ENCODE measurements around the gene SNX25.
"Not testable (repeated sequence)": the region's sequence is repeated elsewhere in the genome, so short reads cannot be mapped to it uniquely, and the experiment has no call there.

SNX25 gene

DNA sequence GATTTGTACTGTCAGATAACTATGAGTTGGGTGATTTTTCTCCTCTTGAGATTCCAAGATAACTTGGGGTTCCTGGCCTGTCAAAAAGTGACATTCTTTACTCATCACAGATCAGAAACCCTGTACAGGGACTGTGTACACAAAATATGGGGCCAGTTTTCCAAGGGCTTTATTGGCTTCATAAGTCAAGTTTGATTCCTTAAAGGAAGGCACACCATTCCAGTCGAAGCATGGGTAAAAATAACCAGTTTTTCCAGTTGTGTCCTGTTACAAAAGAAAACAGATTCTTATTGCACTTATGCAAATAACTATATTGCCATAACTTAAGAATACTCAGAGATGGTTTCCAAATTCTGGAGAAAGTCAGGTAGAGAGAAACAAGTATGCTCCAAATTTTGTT lies 116.3 kb downstream of the SNX25 start:
- H3K9ac ChIP-seq (ENCODE audit: low read length); H3K9me3 ChIP-seq (ENCODE audit: control insufficient read depth, low read length); H3K27me3 ChIP-seq (ENCODE audit: control insufficient read depth, insufficient read depth, low read length); H3K4me1 ChIP-seq (ENCODE audit: control insufficient read depth, insufficient read depth, low read length); H3K4me3 ChIP-seq (ENCODE audit: low read length); H3K36me3 ChIP-seq (ENCODE audit: control insufficient read depth, insufficient read depth, low read length): not testable (repeated sequence)

GRCh38 chr4:185328586-185328985 lies 119.2 kb downstream of the SNX25 start:
- Histone ChIP-seq H3K27me3 (ENCODE audit: control insufficient read depth, insufficient read depth, low read length) (no peaks in the 10 kb centered on the region), H3K9me3 (ENCODE audit: control insufficient read depth, low read length) (no peaks in the 10 kb centered on the region)

GRCh38 chr4:185329879-185330510 lies 120.6 kb downstream of the SNX25 start:
- not testable (repeated sequence) for H3K36me3 ChIP-seq (ENCODE audit: control insufficient read depth, insufficient read depth, low read length); H3K4me3 ChIP-seq (ENCODE audit: low read length); H3K27me3 ChIP-seq (ENCODE audit: control insufficient read depth, insufficient read depth, low read length); H3K9me3 ChIP-seq (ENCODE audit: control insufficient read depth, low read length); H3K9ac ChIP-seq (ENCODE audit: low read length); H3K4me1 ChIP-seq (ENCODE audit: control insufficient read depth, insufficient read depth, low read length)

More at GRCh38 chr4:185328586-185328985, 119.2 kb downstream of the SNX25 start:
- no peaks in the 10 kb centered on the region for H3K36me3 ChIP-seq (ENCODE audit: control insufficient read depth, insufficient read depth, low read length)
- H3K9ac ChIP-seq (ENCODE audit: low read length) = no peak overlapping the region
- no peak overlapping the region for H3K4me3 ChIP-seq (ENCODE audit: low read length)
- H3K4me1 ChIP-seq (ENCODE audit: control insufficient read depth, insufficient read depth, low read length) = no peaks in the 10 kb centered on the region

- no peaks in the 10 kb centered on the region for H3K36me3 ChIP-seq (ENCODE audit: control insufficient read depth, insufficient read depth, low read length)
- no peaks in the 10 kb centered on the region for H3K4me1 ChIP-seq (ENCODE audit: control insufficient read depth, insufficient read depth, low read length)
- no peaks in the 10 kb centered on the region for H3K9me3 ChIP-seq (ENCODE audit: control insufficient read depth, low read length)
- H3K4me3 ChIP-seq (ENCODE audit: low read length) = no peak overlapping the region
- H3K9ac ChIP-seq (ENCODE audit: low read length) = no peak overlapping the region
- H3K27me3 ChIP-seq (ENCODE audit: control insufficient read depth, insufficient read depth, low read length) = no peaks in the 10 kb centered on the region
Measured at GRCh38 chr4:185332575-185333464, 123.4 kb downstream of the SNX25 start.

- Histone ChIP-seq H3K9ac (ENCODE audit: low read length) (no peak overlapping the region), H3K4me3 (ENCODE audit: low read length) (no peak overlapping the region), H3K27me3 (ENCODE audit: control insufficient read depth, insufficient read depth, low read length) (no peaks in the 10 kb centered on the region), H3K9me3 (ENCODE audit: control insufficient read depth, low read length) (no peaks in the 10 kb centered on the region), H3K36me3 (ENCODE audit: control insufficient read depth, insufficient read depth, low read length) (no peaks in the 10 kb centered on the region), H3K4me1 (ENCODE audit: control insufficient read depth, insufficient read depth, low read length) (no peaks in the 10 kb centered on the region)
Measured at GRCh38 chr4:185334326-185334725, 124.9 kb downstream of the SNX25 start.

GRCh38 chr4:185335579-185335978 lies 126.2 kb downstream of the SNX25 start:
- H3K4me3 ChIP-seq (ENCODE audit: low read length) = no peak overlapping the region
- H3K27me3 ChIP-seq (ENCODE audit: control insufficient read depth, insufficient read depth, low read length) = no peaks in the 10 kb centered on the region
- H3K9ac ChIP-seq (ENCODE audit: low read length) = no peak overlapping the region
- no peaks in the 10 kb centered on the region for H3K36me3 ChIP-seq (ENCODE audit: control insufficient read depth, insufficient read depth, low read length)
- H3K9me3 ChIP-seq (ENCODE audit: control insufficient read depth, low read length) = no peaks in the 10 kb centered on the region
- no peaks in the 10 kb centered on the region for H3K4me1 ChIP-seq (ENCODE audit: control insufficient read depth, insufficient read depth, low read length)

DNA sequence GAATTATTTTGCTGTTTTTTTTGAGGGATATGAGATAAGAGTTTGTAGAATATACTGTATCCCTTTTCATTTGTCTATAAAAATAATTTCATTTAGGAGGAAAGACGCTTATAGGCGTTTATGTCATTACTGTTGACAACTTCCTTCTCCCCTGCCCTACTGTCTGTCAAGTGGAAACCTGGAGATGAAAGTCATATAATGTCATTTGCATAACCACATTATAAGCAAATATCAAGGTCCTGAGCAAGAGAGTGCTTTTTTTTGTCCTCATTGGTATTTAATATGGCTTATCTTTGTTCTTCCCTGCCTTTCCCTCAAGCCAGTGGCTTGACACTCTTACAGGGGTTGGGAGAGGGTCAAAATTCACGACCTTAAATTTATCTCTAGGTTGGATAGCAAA lies 130.5 kb downstream of the SNX25 start:
- Histone ChIP-seq H3K9ac (ENCODE audit: low read length) (no peak overlapping the region), H3K4me1 (ENCODE audit: control insufficient read depth, insufficient read depth, low read length) (no peaks in the 10 kb centered on the region), H3K9me3 (ENCODE audit: control insufficient read depth, low read length) (no peaks in the 10 kb centered on the region), H3K27me3 (ENCODE audit: control insufficient read depth, insufficient read depth, low read length) (no peaks in the 10 kb centered on the region), H3K4me3 (ENCODE audit: low read length) (no peak overlapping the region), H3K36me3 (ENCODE audit: control insufficient read depth, insufficient read depth, low read length) (no peaks in the 10 kb centered on the region)

DNA sequence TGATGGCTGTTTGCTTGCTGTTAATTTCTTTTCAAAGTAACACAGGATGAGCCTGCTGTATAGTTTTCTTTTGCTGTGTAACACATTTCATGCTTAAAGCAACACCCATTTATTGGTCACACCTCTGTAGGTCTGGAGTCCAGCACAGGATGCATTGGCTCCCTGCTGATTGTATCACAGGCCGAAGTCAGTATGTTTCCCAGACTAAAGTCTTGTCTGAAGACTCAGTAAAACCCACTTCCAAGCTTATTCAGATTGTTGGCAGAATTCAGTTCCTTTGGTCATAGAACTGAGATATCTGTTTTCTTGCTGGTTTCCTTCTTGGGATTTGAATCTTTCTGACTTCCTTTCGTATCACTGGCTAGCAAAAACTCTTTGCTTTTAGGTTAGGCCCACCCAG lies 132.0 kb downstream of the SNX25 start:
- H3K9me3 ChIP-seq (ENCODE audit: control insufficient read depth, low read length) = no peaks in the 10 kb centered on the region
- no peak overlapping the region for H3K9ac ChIP-seq (ENCODE audit: low read length)
- H3K36me3 ChIP-seq (ENCODE audit: control insufficient read depth, insufficient read depth, low read length) = no peaks in the 10 kb centered on the region
- no peaks in the 10 kb centered on the region for H3K27me3 ChIP-seq (ENCODE audit: control insufficient read depth, insufficient read depth, low read length)
- no peaks in the 10 kb centered on the region for H3K4me1 ChIP-seq (ENCODE audit: control insufficient read depth, insufficient read depth, low read length)
- H3K4me3 ChIP-seq (ENCODE audit: low read length) = no peak overlapping the region

GRCh38 chr4:185341841-185342240 lies 132.4 kb downstream of the SNX25 start:
- no peaks in the 10 kb centered on the region for H3K9me3 ChIP-seq (ENCODE audit: control insufficient read depth, low read length)
- no peaks in the 10 kb centered on the region for H3K4me1 ChIP-seq (ENCODE audit: control insufficient read depth, insufficient read depth, low read length)
- no peaks in the 10 kb centered on the region for H3K36me3 ChIP-seq (ENCODE audit: control insufficient read depth, insufficient read depth, low read length)
- H3K27me3 ChIP-seq (ENCODE audit: control insufficient read depth, insufficient read depth, low read length) = no peaks in the 10 kb centered on the region
- no peak overlapping the region for H3K4me3 ChIP-seq (ENCODE audit: low read length)
- no peak overlapping the region for H3K9ac ChIP-seq (ENCODE audit: low read length)

DNA sequence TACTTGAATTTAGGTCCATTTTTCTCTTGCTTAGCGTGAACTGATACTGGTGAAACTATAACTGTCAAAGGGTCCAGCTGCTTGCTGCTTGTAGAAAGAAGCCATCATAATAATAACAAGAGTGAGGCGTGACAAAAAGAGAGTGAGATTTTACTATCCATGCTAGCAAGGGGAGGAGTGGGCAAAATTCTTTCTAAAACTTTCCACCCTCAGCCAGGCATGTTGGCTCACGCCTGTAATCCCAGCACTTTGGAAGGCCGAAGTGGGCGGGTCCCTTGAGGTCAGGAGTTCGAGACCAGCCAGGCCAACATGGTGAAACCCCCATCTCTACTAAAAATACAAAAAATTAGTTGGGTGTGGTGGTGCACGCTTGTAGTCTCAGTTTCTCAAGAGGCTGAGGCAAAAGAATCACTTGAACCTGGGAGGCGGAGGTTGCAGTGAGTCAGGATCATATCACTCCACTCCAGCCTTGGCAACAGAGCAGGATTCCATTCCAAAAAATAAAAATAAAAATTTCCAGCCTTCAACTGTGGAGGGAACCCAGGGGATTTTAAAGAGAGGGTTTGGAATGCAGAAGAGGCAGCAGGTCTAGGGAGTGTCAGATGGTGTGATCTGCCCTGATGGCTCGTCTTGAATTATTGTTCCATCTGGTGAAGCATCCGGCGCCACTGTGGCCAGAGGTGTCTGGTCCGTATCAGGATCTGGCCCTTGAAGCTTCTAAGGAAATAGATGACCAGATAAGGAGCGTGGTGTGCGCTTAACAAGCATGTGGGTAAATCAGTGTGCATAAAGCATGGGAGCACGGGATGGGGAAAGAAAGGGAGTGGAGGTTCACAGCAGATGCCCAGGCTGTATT lies 134.6 kb downstream of the SNX25 start:
- Histone ChIP-seq H3K4me3 (ENCODE audit: low read length) (no peak overlapping the region), H3K9me3 (ENCODE audit: control insufficient read depth, low read length) (no peaks in the 10 kb centered on the region), H3K9ac (ENCODE audit: low read length) (no peak overlapping the region), H3K27me3 (ENCODE audit: control insufficient read depth, insufficient read depth, low read length) (no peaks in the 10 kb centered on the region), H3K36me3 (ENCODE audit: control insufficient read depth, insufficient read depth, low read length) (no peaks in the 10 kb centered on the region), H3K4me1 (ENCODE audit: control insufficient read depth, insufficient read depth, low read length) (no peaks in the 10 kb centered on the region)

DNA sequence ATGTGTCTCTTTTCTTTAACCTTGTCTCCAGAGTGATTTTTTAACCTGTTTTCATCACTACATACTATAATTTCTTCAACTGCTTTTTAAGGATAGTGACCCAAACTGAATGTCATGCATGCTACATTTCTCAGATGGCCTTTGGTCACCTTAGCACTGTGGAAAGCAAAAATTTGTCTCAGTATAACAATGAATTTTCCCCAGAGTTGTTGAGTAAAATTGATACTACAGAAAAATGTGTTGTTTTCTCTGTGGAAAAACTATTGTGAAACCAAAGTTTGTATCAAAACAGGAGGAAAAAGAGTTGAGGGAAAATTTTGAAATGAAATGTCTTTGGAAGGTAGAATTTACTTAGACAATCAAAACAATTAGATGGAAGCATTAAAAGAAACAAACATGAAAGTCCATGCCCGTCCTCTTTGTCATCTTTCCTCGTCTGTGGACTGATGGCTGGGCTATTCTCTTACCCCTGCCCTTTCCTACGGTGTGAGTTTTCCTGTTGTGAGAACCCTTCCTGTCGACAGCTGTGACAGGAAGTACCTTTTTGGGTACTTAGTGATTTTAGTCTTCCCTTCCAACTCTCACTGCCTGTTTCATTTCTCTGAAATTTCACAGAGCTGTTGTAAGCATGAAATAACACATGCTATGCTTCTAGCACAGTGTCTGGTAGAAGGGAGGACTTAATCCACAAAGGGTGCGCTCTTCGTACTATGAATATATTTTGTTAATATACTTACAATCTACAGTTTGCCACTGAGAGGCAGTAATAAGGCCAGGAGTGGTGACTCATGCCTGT lies 135.5 kb downstream of the SNX25 start:
- no peaks in the 10 kb centered on the region for H3K9me3 ChIP-seq (ENCODE audit: control insufficient read depth, low read length)
- no peaks in the 10 kb centered on the region for H3K4me1 ChIP-seq (ENCODE audit: control insufficient read depth, insufficient read depth, low read length)
- H3K9ac ChIP-seq (ENCODE audit: low read length) = no peak overlapping the region
- no peaks in the 10 kb centered on the region for H3K27me3 ChIP-seq (ENCODE audit: control insufficient read depth, insufficient read depth, low read length)
- H3K36me3 ChIP-seq (ENCODE audit: control insufficient read depth, insufficient read depth, low read length) = no peaks in the 10 kb centered on the region
- H3K4me3 ChIP-seq (ENCODE audit: low read length) = no peak overlapping the region

Measured in mucosa of stomach (tissue), 1 donor.